Measurements from ENCODE around the gene F7.
"Not testable (repeated sequence)": the region's sequence is repeated elsewhere in the genome, so short reads cannot be mapped to it uniquely, and the experiment has no call there.

The F7 gene

DNA sequence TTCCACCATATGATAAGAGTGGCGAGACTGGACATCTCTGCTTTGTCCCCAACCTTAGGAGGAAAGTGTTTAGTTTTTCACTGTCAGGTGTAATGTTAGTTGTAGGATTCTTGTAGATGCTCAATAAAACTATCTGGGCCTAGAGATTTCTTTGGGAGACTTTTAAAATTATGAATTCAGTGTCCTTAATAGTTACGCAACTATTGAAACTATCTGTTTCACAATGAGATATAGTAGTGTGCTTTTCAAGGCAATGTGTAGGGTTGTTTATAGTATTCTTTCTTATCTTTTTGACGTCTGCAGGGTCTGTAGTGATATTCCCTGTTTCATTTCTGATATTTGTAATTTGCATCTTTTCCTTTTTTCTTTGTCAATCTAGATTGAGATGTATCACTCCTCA lies 33.2 kb upstream of the F7 start:
- no peak for DNase-seq (ENCODE audit: low read depth)

GRCh38 chr13:113073942-113074341 lies 31.6 kb upstream of the F7 start:
- no peak for DNase-seq (ENCODE audit: low read depth)

GRCh38 chr13:113074401-113074800 lies 31.2 kb upstream of the F7 start:
- no peak for DNase-seq (ENCODE audit: low read depth)

- no peak for DNase-seq (ENCODE audit: low read depth)
Observed at GRCh38 chr13:113074876-113075275, 30.7 kb upstream of the F7 start.

DNA sequence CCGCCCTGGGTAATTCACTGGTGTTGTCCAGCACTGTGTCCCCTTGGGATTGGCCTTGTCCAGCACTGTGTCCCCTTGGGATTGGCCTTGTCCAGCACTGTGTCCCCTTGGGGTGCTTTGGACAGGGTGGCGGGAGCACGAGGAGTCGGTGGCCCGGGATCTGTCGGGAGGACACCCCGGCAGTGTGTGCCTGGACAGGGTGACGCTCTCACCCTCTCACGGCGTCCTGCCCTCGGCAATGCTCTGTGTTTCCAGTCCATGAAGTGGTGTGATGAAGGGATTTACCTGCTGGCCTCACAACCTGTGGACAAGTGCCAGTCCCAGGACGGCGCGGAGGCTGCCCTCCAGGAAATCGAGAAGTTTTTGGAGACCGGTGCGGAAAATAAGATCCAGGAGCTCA lies 29.9 kb upstream of the F7 start:
- DNase-seq (ENCODE audit: low read depth): no peak

GRCh38 chr13:113076681-113077401 lies 28.8 kb upstream of the F7 start:
- no peak for DNase-seq (ENCODE audit: low read depth)

- DNase-seq (ENCODE audit: low read depth): no peak
Observed at GRCh38 chr13:113077566-113077952, 28.0 kb upstream of the F7 start.

GRCh38 chr13:113077953-113078901 lies 27.4 kb upstream of the F7 start:
- no peak for DNase-seq (ENCODE audit: low read depth)

DNA sequence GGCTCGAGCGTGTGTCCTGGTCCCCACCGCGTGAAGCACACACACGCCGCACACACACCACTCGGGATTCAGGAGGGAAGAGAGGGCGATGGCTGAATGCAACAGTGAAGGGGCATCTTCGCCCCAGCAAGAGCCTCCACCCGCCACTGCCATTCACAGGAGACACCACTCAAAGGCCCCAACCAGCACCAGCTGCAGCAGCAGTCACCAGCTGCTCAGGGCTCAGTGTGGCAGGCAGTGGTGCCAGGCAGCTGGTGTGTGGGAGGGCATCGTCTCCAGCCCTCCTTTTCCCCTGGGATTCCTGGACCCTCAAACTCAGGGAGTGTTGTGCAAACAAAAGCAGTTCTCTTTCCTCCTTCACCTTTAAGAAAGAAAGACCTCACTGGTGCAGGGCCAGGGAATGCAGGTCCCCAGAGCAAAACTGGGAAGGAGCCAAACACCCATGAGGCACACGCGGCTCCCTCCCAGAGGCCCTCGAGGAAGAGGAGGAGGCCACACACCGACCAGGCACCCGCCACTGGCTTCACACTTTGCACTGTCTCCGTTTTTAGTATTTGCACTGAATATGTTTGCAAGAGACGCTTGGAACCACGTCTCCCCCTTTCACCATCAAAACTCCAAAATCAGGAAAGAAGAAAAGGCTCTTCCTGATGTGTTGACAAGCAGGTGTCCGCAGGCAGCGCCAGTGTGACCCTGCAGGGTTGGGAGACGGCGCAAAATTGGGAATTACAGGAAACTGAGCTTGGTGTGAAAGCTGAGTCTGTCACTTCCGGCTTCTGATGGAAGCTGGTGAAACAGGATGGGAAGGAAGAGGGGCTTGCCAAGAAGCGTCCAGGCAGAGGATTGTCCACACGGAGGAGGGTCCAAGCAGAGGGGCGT lies 26.4 kb upstream of the F7 start:
- no peak for DNase-seq (ENCODE audit: low read depth)

DNA sequence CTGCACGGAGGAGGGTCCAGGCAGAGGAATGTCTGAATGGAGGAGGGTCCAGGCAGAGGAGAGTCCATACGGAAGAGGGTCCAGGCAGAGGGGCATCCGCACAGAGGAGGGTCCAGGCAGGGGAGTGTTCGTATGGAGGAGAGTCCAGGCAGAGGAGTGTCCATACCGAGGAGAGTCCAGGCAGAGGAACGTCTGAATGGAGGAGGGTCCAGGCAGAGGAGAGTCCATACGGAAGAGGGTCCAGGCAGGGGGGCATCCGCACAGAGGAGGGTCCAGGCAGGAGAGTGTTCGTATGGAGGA lies 25.9 kb upstream of the F7 start:
- not testable (repeated sequence) for DNase-seq (ENCODE audit: low read depth)

DNA sequence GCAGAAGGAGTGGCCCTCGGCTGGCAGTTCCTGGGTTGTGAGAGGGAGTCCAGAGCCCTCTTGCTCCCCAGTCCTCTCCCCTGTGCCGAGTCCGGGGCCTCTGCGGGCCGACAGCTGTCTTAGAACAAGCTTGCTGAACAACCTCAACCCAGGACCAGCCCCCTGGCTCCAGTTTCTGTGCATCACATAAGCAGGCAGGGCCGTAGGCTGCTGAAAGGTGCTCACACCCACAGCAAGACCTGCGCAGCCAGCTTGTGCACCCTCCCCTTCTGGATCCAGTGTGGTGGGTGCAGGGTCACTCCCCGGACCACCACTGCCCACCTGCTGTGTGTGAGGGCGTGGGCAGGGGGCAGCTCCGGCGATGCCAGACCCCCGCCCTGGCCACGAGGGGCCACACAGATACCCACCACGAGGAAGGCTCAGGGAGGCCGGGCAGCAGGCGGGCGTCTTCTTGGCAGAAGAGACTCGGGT lies 25.2 kb upstream of the F7 start:
- DNase-seq (ENCODE audit: low read depth): no peak

GRCh38 chr13:113080901-113081521 lies 24.6 kb upstream of the F7 start:
- DNase-seq (ENCODE audit: low read depth): no peak

GRCh38 chr13:113082198-113083021 lies 23.2 kb upstream of the F7 start:
- DNase-seq (ENCODE audit: low read depth): no peak

- no peak for DNase-seq (ENCODE audit: low read depth)
Observed at GRCh38 chr13:113083022-113083373, 22.6 kb upstream of the F7 start.

GRCh38 chr13:113083402-113084061 lies 22.1 kb upstream of the F7 start:
- no peak for DNase-seq (ENCODE audit: low read depth)

DNA sequence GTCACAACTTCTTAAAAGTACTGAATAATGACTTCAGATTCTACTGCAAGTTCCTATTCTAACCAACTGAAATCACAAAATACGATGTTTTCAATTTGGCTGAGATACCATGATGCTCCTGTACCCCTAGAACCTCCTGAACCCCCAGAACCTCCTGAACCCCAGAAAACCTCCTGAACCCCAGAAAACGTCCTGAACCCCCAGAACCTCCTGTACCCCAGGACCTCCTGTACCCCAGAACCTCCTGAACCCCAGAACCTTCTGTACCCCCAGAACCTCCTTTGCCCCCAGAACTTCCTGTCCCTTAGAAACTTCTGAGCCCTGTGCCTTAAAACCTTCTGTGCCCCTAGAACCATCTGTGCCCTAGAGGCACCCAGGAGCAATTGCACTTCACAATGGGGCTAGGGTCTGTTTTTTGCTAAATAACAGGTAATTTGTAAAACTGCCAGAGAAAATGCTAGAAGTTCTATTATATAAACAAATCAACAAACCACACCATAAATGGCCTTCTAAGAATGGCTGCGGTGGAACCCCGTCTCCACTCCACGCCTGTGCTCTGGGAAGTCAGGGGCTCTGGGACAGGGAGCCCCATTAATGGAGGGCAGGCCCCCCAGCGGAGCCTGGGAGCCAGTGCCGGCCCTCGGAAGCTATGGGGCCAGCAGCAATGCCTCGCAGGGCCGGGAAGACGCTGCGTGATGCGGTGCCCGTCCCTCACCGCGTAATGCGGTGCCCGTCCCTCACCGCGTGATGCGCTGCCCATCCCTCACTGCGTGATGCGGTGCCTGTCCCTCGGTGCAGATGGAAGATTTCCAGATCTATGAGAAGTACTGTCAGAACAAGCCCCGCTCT lies 21.3 kb upstream of the F7 start:
- no peak for DNase-seq (ENCODE audit: low read depth)

DNA sequence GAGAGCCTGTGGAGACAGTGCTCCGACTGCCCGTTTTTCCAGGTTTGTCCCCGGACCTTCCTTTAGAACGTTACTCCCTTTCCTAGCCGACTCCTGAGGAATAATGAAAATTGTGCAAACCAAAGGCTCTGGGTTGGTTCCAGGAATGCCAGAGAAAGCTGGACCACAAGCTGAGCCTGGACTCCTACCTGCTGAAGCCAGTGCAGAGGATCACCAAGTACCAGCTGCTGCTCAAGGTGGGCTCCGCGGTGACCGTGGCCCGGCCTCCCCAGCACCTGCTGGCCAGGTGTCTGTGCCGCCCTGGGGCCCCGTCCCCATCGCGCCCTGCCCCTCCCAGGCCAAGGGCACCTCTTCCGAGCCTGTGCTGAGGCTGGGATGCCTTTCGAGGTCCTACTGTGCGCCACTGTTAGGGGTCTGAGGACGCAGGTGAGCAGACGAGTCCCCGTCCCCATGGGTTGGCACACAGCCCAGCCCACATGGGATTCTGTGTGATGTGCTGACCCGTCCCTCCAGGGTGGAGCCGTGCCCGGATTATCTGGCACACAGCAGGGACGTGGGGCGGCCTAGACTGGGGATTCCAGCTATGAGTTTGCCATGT lies 20.5 kb upstream of the F7 start:
- DNase-seq (ENCODE audit: low read depth): no peak

DNA sequence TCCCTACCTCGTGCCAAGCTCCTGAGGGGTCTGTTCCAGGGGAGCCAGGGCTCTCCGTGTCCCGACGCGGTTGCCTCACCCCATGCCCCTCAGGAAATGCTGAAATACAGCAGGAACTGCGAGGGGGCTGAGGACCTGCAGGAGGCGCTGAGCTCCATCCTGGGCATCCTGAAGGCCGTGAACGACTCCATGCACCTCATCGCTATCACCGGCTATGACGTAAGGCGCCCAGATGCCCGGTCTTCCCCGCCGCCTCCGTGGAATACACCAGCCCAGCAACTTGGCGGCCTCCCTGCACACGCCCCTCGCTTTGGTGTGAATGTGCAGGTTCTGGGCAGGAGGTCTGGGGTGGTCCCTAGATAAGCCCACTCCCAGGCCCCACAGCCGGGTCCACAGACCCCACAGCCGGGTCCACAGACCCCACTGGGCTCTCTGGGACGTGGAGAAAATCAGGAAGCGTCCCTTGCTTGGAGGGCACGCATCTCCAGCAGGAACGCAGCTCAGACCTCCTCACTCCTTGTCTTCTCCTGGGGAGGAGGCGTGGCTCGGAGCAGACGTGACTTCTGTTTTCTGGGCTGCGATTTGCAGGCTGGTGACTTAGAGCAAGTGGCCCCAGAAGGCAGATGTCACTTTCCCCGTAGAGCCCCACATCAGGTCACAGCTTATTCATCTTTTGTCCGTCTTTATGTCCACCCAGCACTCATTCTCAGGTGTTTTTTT lies 19.4 kb upstream of the F7 start:
- DNase-seq (ENCODE audit: low read depth): no peak

Data from HS-27A (cell line).